Fibroblast of skin of left quadriceps (primary cell): ENCODE data around the gene ZNF521.

Source experiments
- DNase-seq, 2 experiments: peaks; one replicate each; pipeline ENCODE4 v3.0.0-alpha.2; 2013; ENCODE audit warnings: low read depth in 2 of 2

ZNF521 gene

GRCh38 chr18:25125680-25126079 is 226.3 kb downstream of the ZNF521 start:
- DNase-seq: peak in 1 of 2 experiments; percentile 11

- no peak for DNase-seq
Observed at GRCh38 chr18:25123438-25124232, 228.3 kb downstream of the ZNF521 start.

GRCh38 chr18:25121442-25121841 is 230.5 kb downstream of the ZNF521 start:
- DNase-seq: no peak

- no peak for DNase-seq
Observed at GRCh38 chr18:25113566-25113965, 238.4 kb downstream of the ZNF521 start.

GRCh38 chr18:25112821-25113434 is 239.0 kb downstream of the ZNF521 start:
- no peak for DNase-seq

- no peak for DNase-seq
Observed at GRCh38 chr18:25111377-25112288, 240.3 kb downstream of the ZNF521 start.

GRCh38 chr18:25109484-25109883 is 242.5 kb downstream of the ZNF521 start:
- peak; percentile 26 to 34 for DNase-seq

GRCh38 chr18:25103468-25104155 is 248.4 kb downstream of the ZNF521 start:
- no peak for DNase-seq

GRCh38 chr18:25102662-25103061 is 249.3 kb downstream of the ZNF521 start:
- DNase-seq: no peak

GRCh38 chr18:25100418-25100817 is 251.5 kb downstream of the ZNF521 start:
- DNase-seq: no peak

GRCh38 chr18:25099895-25100294 is 252.1 kb downstream of the ZNF521 start:
- DNase-seq: no peak

GRCh38 chr18:25097569-25098056 is 254.4 kb downstream of the ZNF521 start:
- no peak for DNase-seq

GRCh38 chr18:25097057-25097456 is 254.9 kb downstream of the ZNF521 start:
- peak; percentile 31 to 35 for DNase-seq

- DNase-seq: no peak
Observed at GRCh38 chr18:25093141-25093540, 258.8 kb downstream of the ZNF521 start.

- DNase-seq: no peak
Observed at GRCh38 chr18:25089470-25089869, 262.5 kb downstream of the ZNF521 start.

GRCh38 chr18:25086876-25087275 is 265.1 kb downstream of the ZNF521 start:
- no peak for DNase-seq

- no peak for DNase-seq
Observed at GRCh38 chr18:25081001-25081400, 271.0 kb downstream of the ZNF521 start.

GRCh38 chr18:25080211-25080610 is 271.8 kb downstream of the ZNF521 start:
- no peak for DNase-seq

GRCh38 chr18:25077944-25078723 is 273.8 kb downstream of the ZNF521 start:
- DNase-seq: no peak

GRCh38 chr18:25077038-25077943 is 274.7 kb downstream of the ZNF521 start:
- peak; percentile 15 to 16 for DNase-seq
